HG03097 (cell line): Measurements from ENCODE around the gene PRR35.

Experiments
- ATAC-seq: cut with Tn5 transposase; IDR thresholded peaks from one replicate; pipeline ENCODE4 v1.9.1; 2021; ENCODE audit not compliant: unreplicated experiment, low FRiP score

Gene PRR35

GRCh38 chr16:546909-547770, 13.1 kb upstream of the PRR35 start:
- ATAC-seq, result no peak

DNA sequence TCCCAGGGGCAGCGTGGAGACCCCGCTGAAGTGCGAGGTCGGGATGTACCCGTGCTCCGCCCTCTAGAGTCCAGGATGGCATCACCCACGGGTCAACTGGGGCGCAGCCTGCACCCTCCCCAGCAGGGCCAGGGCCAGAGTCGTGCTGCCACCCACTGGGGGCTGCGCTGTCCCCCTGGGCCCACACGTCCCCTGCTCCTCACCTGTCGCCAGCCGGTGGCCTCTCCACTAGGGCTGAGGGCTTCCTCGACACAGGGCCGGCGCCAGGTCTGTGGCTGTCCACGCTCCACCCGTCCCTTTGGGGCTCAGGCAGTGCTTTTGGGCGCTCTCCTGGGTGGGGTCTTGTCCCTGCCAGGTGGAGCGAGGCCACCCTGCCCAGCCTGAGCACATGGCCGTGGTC, 11.6 kb upstream of the PRR35 start:
- ATAC-seq, result no peak

- no peak for ATAC-seq
Observed at GRCh38 chr16:549544-550263, 10.5 kb upstream of the PRR35 start.

- ATAC-seq, result no peak
Observed at GRCh38 chr16:551210-551609, 9.0 kb upstream of the PRR35 start.

GRCh38 chr16:552171-552570, 8.0 kb upstream of the PRR35 start:
- no peak for ATAC-seq

GRCh38 chr16:553601-554296, 6.4 kb upstream of the PRR35 start:
- ATAC-seq, result no peak

DNA sequence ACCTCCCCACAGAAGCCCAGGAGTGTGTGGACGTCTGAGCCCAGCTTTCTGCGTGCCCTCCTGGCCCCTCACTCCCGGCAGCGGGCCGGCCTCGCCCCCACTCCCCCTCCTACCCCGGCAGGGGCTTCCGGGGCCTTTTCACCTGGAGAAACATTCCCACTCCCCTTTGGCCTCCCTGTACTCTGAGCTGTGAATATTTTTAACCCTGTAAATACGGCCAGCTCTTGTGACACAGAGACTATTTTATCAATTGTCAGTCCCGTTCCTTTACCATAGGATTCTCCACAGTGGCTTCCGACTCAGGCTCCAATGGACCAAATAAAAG, 5.9 kb upstream of the PRR35 start:
- ATAC-seq, result no peak

DNA sequence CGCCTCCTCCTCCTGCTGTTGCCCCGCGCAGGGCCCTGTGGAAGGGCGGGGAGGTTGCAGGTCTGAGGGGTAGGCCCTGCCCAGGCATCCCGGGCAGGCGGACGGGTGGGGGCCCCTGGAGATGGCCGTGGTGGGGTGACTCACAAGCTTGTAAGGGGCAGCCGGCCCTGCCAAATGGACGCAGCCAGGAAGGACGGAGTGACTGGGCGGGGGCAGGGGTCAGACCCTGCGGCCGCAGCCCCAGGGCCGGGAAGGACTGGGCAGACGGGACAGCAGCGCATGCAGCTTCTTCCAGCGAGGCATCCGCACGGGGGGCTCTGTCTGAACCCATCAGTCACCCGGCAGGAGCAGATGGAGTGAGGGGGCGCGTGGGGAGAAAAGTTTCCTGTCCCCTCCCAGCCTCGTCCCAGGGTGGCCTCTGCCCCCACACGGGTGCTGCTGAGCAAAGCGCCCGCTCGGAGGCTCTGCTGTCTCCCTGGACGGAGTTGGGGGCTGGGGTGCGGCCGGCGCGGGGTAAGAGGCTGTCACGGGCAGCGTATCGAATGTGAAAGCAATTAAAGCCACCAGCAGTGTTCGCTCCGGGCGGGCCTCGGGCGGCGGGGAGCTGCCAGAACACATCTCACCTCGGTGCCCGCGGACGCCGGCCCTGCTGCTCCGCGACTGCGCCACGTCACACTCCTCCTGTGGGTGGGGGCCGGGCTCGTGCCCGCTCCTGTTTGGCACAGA, 5.4 kb upstream of the PRR35 start:
- no peak for ATAC-seq

GRCh38 chr16:555528-556473, 4.4 kb upstream of the PRR35 start:
- ATAC-seq, result no peak

DNA sequence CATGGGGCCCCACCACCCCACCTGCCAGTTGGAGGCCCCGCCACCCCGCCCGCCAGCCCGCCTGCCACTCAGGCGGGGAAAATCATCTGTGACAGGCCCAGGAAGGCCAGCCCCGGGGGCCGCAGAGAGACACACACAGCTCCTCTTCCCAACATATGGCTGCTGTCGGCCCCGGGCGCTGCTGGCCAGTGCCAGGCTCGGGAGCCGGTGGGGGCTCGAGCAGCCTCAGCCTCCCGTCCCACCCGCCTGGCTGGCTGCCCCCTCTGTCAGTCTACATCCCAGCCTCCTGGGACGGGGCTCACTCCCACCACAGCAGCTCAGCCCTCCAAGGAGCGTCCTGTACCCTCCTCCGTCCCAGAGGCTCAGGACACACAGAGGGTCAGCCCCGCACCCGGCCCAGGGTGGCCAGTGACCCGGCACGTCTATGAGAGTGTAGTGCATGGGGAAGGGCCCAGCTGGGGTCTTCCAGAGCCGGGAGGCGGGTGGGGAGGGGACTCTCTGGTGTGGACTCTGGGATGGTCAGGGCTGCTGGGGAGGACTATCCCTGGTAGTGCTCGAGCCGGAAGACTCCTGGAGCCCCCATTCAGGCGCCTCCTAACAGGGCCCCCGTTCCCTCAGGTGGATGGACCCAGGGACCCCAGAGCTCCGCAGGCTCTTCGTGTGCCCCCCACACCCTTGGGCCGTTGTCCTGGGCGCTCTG, 3.6 kb upstream of the PRR35 start:
- no peak for ATAC-seq

DNA sequence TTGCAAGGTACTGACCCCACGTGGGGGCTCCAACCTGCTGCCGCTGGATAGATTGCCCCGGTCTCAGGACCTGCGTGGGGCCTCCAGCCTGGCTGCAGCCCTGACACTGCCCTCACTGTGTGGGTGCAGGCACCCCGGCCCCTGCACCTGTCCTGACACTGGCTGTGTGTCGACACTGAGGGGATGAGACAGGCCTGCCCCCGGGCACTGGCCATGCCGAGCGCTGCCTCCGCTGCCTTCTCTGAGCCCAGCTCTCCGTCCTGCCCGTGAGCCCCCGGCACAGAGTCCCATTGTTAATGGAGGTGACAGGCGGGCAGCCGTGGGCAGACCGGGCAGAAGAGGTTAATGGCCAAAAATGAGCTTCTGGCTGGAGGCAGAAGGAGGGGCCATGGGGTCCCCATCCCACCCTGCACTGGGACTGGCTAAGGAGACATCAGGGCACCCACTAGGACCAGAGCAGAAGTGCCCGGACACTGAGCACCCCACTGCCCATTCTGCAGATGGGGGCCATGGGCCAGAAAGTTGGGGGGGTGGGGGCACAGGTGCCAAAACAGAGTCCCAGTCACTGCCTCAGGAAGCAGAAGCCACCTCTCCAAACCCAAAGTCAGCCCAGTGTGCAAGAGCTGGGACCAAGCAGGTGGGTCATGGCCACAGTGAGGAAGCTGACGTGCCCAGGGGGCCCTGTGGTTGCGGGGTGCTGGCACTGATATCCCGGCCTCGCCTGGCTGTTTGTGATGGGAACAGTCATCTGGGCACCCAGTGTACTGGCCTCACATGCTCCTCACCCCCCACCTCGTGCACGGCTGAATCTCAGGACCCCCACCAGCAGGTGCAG, 2.5 kb upstream of the PRR35 start:
- no peak for ATAC-seq

DNA sequence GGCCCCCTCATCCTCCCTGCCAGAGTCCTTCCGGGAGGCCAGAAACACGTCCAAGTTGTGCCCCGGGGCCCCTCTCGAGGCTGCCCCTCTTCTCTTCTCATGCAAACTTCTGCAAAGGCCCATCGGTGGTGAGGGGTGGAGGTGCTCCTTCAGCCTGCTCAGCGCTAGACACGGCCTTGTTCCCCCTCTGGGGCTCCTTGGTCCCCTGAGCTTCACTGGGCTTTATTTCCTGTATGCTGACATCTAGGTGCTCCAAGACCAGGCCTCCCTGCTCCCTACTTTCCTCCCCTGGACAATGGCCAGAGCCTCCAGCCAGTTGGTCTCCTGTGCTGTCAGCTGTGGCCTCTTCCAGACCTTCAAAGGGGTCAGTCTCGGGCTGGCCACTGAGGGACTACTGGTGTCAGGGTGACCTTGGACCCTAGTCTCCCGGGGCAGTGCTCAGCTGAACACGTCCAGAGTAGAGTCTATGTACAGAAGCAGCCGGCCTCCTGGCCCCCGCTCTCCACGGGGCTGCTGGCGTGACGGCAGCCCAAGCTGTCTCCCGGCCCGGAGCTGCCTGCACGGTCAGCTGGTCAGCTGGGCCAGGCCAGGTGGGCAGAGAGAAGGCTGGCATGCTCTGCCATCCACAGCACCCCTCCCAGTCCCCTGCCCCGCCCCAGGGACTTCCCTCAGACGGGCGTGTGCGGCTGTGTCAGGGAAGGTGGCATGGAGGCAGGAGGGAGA, 1.7 kb upstream of the PRR35 start:
- no peak for ATAC-seq

DNA sequence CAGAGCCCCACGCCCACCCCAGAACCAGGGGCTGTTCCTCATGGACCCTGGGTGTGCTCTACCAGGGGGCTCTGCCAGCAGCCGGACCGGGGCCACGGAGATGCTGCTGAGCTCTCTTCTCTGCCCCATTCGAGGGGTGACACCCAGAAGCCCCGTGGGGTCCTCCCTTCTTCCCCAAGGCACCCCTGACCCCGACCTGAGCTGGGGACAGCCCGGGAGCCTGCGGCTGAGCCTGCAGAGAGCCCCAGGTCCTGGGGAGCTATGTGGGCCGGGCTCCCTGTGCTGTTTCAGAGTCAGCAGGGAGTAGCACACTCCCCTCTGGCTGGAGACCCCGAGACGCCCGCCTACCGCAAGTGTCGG, 1.2 kb upstream of the PRR35 start:
- no peak for ATAC-seq

DNA sequence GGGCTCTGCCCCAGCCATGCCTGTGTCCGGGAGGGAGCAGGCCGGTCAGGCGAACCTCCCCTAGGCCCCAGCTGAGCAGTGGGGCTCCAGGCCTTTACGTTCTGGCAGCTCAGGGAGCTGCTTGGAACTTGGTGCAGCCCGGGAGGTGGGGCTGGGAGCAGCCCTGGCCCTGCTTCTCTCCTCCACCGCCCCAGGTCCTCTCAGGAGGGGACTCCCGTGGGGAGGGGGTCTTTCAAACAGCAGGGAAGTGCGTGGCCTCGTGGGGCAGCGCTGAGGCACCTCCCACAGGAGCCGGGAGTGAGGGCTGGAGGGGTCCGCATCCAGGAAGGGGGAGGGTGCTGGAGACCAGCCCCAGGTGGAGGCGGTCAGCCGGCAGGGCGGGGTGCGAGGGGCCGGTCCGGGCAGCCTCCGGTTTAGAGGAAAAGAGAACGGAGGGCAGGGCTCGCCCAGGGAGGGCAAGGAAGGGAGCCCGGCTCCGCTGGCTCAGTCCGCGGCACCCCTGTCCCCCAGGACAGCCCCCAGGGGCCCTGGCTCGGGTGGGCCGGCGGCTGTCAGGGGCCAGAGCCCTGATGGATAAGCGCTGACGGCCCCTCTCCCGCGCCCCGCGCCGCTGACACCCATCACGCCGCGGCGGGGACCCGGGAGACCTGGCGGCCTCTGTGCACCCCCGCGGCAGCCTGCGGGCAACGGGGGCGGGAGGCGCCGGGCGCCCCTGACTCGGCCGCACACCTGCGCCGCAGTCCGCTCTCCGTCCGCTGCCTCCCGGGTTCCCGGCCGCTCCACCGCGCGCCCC, 587 bp upstream of the PRR35 start:
- no peak for ATAC-seq

DNA sequence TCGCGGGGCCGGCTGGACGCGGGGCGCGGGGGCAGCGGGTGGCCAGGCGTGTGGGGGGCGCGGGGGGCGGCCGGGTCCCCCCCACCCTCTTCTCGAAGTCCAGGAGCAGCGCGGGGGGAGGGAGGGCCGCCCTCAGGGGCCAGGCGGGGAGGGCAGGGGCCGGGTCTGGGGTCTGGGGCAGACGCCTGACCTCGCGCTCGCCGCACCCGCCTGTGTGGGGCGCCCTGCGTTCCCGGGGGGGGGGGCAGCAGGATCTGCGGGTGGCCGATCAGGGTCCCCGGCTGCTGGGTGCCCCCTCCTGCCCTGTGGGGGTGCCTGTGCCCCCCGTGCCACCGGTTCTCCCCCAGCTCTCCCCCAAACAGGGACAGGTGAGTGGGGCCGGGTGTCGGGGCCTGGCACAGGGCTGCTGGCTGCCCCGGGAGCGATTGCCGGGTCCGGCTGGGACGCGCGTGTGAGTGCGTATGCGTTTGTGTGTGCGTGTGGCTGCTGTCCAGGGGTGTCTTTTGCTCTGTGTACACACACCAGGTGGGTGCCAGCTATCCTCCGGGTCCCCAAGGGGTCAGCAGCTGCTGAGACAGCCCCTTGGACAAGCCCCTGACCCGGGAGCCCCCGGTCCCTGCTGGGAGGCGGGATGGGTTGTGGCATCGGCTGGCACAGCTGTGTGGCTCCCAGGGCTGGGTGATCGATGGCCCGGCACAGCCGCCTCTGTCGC, 663 bp downstream of the PRR35 start:
- no peak for ATAC-seq

DNA sequence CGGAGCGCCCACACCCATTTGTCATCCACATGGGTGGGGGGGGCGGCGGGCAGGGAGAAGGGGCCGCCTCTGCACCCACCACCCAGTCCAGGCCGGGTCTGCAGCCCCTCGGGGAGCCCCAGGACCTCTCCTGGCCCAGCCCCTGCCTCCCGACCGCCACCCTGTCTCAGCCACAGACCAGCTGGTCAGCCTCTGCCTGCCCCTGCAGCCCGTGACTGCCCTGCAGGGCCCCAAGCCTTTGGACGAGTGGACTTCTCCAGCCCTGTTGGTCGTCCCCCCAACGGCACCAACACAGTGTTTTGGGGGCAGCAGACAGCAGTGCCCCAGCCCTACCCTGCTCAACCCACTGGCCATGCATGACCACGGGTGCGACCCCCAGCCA, 1.2 kb downstream of the PRR35 start:
- no peak for ATAC-seq
